Suppressor macrophage (primary cell): ENCODE data around the gene TMEM106C.

Source experiments
- DNase-seq, 4 experiments: peaks; one replicate each; pipeline ENCODE4 v3.0.0-alpha.2; 2020 to 2022

Gene TMEM106C

GRCh38 chr12:47997321-47997720, 33.9 kb downstream of the TMEM106C start:
- DNase-seq, result no peak

GRCh38 chr12:47999816-48000215, 36.4 kb downstream of the TMEM106C start:
- no peak for DNase-seq

- no peak for DNase-seq
Measured at GRCh38 chr12:48000878-48001504, 37.6 kb downstream of the TMEM106C start.

- DNase-seq, result peak in 2 of 4 experiments; percentile 11 to 40
Measured at GRCh38 chr12:48001505-48002413, 38.4 kb downstream of the TMEM106C start.

GRCh38 chr12:48002414-48002730, 39.0 kb downstream of the TMEM106C start:
- no peak for DNase-seq

GRCh38 chr12:48002773-48003218, 39.4 kb downstream of the TMEM106C start:
- peak in 2 of 4 experiments; percentile 13 to 24 for DNase-seq

- DNase-seq, result no peak
Measured at GRCh38 chr12:48003226-48004052, 40.0 kb downstream of the TMEM106C start.

GRCh38 chr12:48004053-48004941, 40.9 kb downstream of the TMEM106C start, which contains the start of gene COL2A1:
Gene COL2A1 (minus strand): TSS chr12:48004476. CDS start chr12:48004321, 155 bp downstream.
- DNase-seq, result peak in 3 of 4 experiments; percentile 12 to 27 (median 22)

- DNase-seq, result no peak
Measured at GRCh38 chr12:48005001-48005749, 41.8 kb downstream of the TMEM106C start.

- no peak for DNase-seq
Measured at GRCh38 chr12:48005750-48006021, 42.3 kb downstream of the TMEM106C start.

GRCh38 chr12:48007206-48007605, 43.8 kb downstream of the TMEM106C start:
- DNase-seq, result no peak

- no peak for DNase-seq
Measured at GRCh38 chr12:48008349-48008748, 45.0 kb downstream of the TMEM106C start.

GRCh38 chr12:48008950-48009349, 45.6 kb downstream of the TMEM106C start:
- no peak for DNase-seq

- DNase-seq, result no peak
Measured at GRCh38 chr12:48009471-48009870, 46.1 kb downstream of the TMEM106C start.

GRCh38 chr12:48010366-48010970, 47.1 kb downstream of the TMEM106C start:
- no peak for DNase-seq

GRCh38 chr12:48012070-48012469, 48.7 kb downstream of the TMEM106C start:
- no peak for DNase-seq

- DNase-seq, result no peak
Measured at GRCh38 chr12:48013287-48013686, 49.9 kb downstream of the TMEM106C start.

GRCh38 chr12:48015129-48015528, 51.7 kb downstream of the TMEM106C start:
- no peak for DNase-seq

- no peak for DNase-seq
Measured at GRCh38 chr12:48015954-48016353, 52.6 kb downstream of the TMEM106C start.

GRCh38 chr12:48016373-48017020, 53.1 kb downstream of the TMEM106C start:
- DNase-seq, result no peak
